OCI-LY7 (cell line): ENCODE results near the gene NOM1. TPM values are rescaled to one million over a fixed set of nuclear protein-coding genes. Genes with fewer than 3 reads are reported as not detected.
A peak's percentile ranks its signal among the peaks of the same experiment; 100 is the strongest.

Experiments used
- BruUV-seq: library from RNA; stranded (reverse); fragments of 400-500 nt; replicated peaks from 2 replicates; lab custom pipeline; 2021; lab: Mats Ljungman, UMichigan
- CTCF ChIA-PET: fragments of 300-600 bp; sonication (Branson Sonifier 250); formaldehyde crosslinking; loops from one replicate; lab custom pipeline; 2022; ENCODE audit warnings: antibody characterized with exemption; ENCODE audit not compliant: unreplicated experiment; lab: Charles Lee
- POLR2A ChIA-PET: fragments of 300-600 bp; sonication (Branson Sonifier 250); formaldehyde crosslinking; loops from one replicate; lab custom pipeline; 2022; ENCODE audit warnings: antibody characterized with exemption; lab: Charles Lee
- DNase-seq: peaks from one replicate; pipeline ENCODE4 v3.0.0-alpha.2; 2015; ENCODE audit warnings: low spot score
- H2AFZ ChIP-seq: fragments of 200-600 bp; sonication (generic), shearing (Covaris generic); 2 replicates; pipeline ENCODE4 v1.6.1; 2014; ENCODE audit warnings: mild to moderate bottlenecking, antibody characterized with exemption, low read length, moderate library complexity
- H3K27ac ChIP-seq: fragments of 200-600 bp; sonication (generic); 2 replicates; pipeline ENCODE4 v1.5.1; 2014; ENCODE audit warnings: mixed run types, low read depth, mild to moderate bottlenecking, moderate library complexity, low read length, inconsistent platforms; ENCODE audit not compliant: poor library complexity, severe bottlenecking
- H3K36me3 ChIP-seq: fragments of 200-600 bp; sonication (generic); 2 replicates; pipeline ENCODE4 v1.6.1; 2014; ENCODE audit warnings: mild to moderate bottlenecking, antibody characterized with exemption, low read length, moderate library complexity, mixed read lengths; ENCODE audit not compliant: insufficient read depth
- H3K4me1 ChIP-seq: fragments of 200-600 bp; sonication (generic); 2 replicates; pipeline ENCODE4 v1.5.1; 2014; ENCODE audit warnings: mild to moderate bottlenecking, low read length; ENCODE audit not compliant: insufficient read depth, poor library complexity, severe bottlenecking
- H3K4me2 ChIP-seq: fragments of 200-600 bp; sonication (generic); 2 replicates; pipeline ENCODE4 v1.6.1; 2014; ENCODE audit warnings: mild to moderate bottlenecking, low read length
- H3K4me3 ChIP-seq: fragments of 200-600 bp; sonication (generic); 2 replicates; pipeline ENCODE4 v1.5.1; 2014; ENCODE audit warnings: mild to moderate bottlenecking, low read depth, low read length; ENCODE audit not compliant: poor library complexity, severe bottlenecking
- H3K79me2 ChIP-seq: fragments of 200-600 bp; sonication (generic); 2 replicates; pipeline ENCODE4 v1.6.1; 2016; ENCODE audit warnings: low read depth, mild to moderate bottlenecking, low read length, moderate library complexity, mixed read lengths; ENCODE audit not compliant: insufficient read depth
- H3K9me2 ChIP-seq: fragments of 200-600 bp; sonication (generic); 2 replicates; pipeline ENCODE4 v1.6.1; 2016; ENCODE audit warnings: mild to moderate bottlenecking, low read length, mixed read lengths; ENCODE audit not compliant: insufficient read depth
- H3K9me3 ChIP-seq: fragments of 200-600 bp; sonication (generic); 2 replicates; pipeline ENCODE4 v1.6.1; 2014; ENCODE audit warnings: mild to moderate bottlenecking, mixed run types, low read length, mixed read lengths
- H4K20me1 ChIP-seq: fragments of 200-600 bp; sonication (generic); 2 replicates; pipeline ENCODE4 v1.6.1; 2014; ENCODE audit warnings: mild to moderate bottlenecking, antibody characterized with exemption, low read length, moderate library complexity, mixed read lengths; ENCODE audit not compliant: insufficient read depth
- CTCF ChIP-seq: fragments of 200-600 bp; sonication (generic); conservative IDR thresholded peaks from 2 replicates; pipeline ENCODE4 v1.5.1; 2014; ENCODE audit warnings: mild to moderate bottlenecking, antibody characterized with exemption, low read length, moderate library complexity, mixed read lengths
- EZH2phosphoT487 ChIP-seq: fragments of 200-600 bp; sonication (generic); IDR thresholded peaks from 2 replicates; pipeline ENCODE4 v1.6.1; 2018; ENCODE audit warnings: low read depth, borderline replicate concordance, mild to moderate bottlenecking, mixed run types, antibody characterized with exemption, low read length, moderate library complexity, mixed read lengths
- intact Hi-C: fragments of 100-400 bp; cut with micrococcal nuclease; formaldehyde crosslinking; loops from one replicate; pipeline ENCODE4 v1.10.0; 2022; ENCODE audit not compliant: unreplicated experiment
- total RNA-seq, 2 experiments: library from RNA; depleted of rRNA in 1 of 2; stranded (reverse); fragments of >200 nt in 1 of 2; shearing (Covaris generic) in 1 of 2; gene quantifications; 2 replicates each; pipeline ENCODE4 v1.2.3, GENCODE V29; 2014 to 2022

NOM1 gene
- total RNA-seq, 2 experiments from 2014 or later = 40.2 to 59.9 TPM

- no peak for DNase-seq
- TF ChIP-seq EZH2phosphoT487 (no peak), CTCF (no peak)
- no peaks in the 10 kb centered on the region for H3K36me3 ChIP-seq
- no peaks in the 10 kb centered on the region for H3K9me2 ChIP-seq
- intact Hi-C loops = no loop called here
- CTCF ChIA-PET = no interaction called here
- no peaks in the 10 kb centered on the region for H3K79me2 ChIP-seq
- peaks cover 34% of the 10 kb centered on the region for H3K4me1 ChIP-seq
- H2AFZ ChIP-seq = peak overlapping the region; percentile 33; the same call in 1 of the 2 replicates
- POLR2A ChIA-PET = interaction anchor here (0.5 to 0.7 kb wide), 2 partner anchors 22 to 355 kb away, joined by 3 read pairs; no protein-coding TSS in a partner anchor
- H3K9me3 ChIP-seq = no peaks in the 10 kb centered on the region
- peak overlapping the region; percentile 42 for H3K4me2 ChIP-seq
- H4K20me1 ChIP-seq = no peaks in the 10 kb centered on the region
- no peak overlapping the region for H3K27ac ChIP-seq
- no peak overlapping the region for H3K4me3 ChIP-seq
- no TSS peak for BruUV-seq
These were observed 66.5 kb downstream of the NOM1 start for GRCh38 chr7:157016024-157016351.

GRCh38 chr7:157016352-157017041 lies 67.0 kb downstream of the NOM1 start:
- no peaks in the 10 kb centered on the region for H3K79me2 ChIP-seq
- peak; percentile 47 for DNase-seq
- peak overlapping the region; percentile 33; the same call in 1 of the 2 replicates for H2AFZ ChIP-seq
- H3K4me1 ChIP-seq = peaks cover 29% of the 10 kb centered on the region
- intact Hi-C loops = no loop called here
- H3K4me2 ChIP-seq = peak overlapping the region; percentile 42
- no peaks in the 10 kb centered on the region for H4K20me1 ChIP-seq
- H3K9me2 ChIP-seq = no peaks in the 10 kb centered on the region
- no TSS peak for BruUV-seq
- H3K36me3 ChIP-seq = no peaks in the 10 kb centered on the region
- ChIA-PET CTCF (no interaction called here), POLR2A (interaction anchor here (0.7 kb wide), 1 partner anchor 355 kb away, joined by 3 read pairs; no protein-coding TSS in a partner anchor)
- no peak for TF ChIP-seq CTCF
- TF ChIP-seq EZH2phosphoT487 = no peak
- H3K27ac ChIP-seq = no peak overlapping the region
- no peak overlapping the region for H3K4me3 ChIP-seq
- no peaks in the 10 kb centered on the region for H3K9me3 ChIP-seq

DNA sequence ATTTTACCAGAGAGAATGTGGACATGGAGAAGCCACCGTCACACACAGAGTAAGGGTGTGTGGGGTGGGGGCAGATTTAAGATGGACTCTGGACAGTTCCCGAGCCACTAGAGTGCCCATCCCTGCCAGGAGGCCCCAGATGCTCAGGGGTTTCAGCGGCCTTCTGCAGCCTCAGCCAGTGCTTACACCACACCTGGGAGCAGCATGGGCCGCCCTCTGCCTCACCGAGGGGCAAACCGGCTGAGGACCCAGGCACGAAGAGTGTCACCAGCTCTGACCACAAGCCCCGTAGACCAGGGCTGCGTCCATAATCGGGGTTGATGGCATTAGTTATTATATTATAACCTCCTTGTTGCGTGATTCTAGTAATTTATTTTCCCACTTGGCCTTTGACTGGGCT lies 67.6 kb downstream of the NOM1 start:
- H4K20me1 ChIP-seq = no peaks in the 10 kb centered on the region
- H3K36me3 ChIP-seq = no peaks in the 10 kb centered on the region
- H2AFZ ChIP-seq = no peak overlapping the region
- DNase-seq = no peak
- ChIA-PET CTCF (no interaction called here), POLR2A (no interaction called here)
- no peak for TF ChIP-seq EZH2phosphoT487
- no peak for TF ChIP-seq CTCF
- no peaks in the 10 kb centered on the region for H3K9me3 ChIP-seq
- no peak overlapping the region for H3K27ac ChIP-seq
- no TSS peak for BruUV-seq
- no peaks in the 10 kb centered on the region for H3K79me2 ChIP-seq
- H3K4me2 ChIP-seq = no peak overlapping the region
- no peaks in the 10 kb centered on the region for H3K9me2 ChIP-seq
- no peak overlapping the region for H3K4me3 ChIP-seq
- H3K4me1 ChIP-seq = peaks cover 22% of the 10 kb centered on the region
- intact Hi-C loops = no loop called here
